ENCODE results near the gene PLAAT2. TPM values are rescaled to one million over a fixed set of nuclear protein-coding genes. Genes with fewer than 3 reads are reported as not detected.

Gene PLAAT2
- total and polyA plus RNA-seq, 4 donors: 2.2 to 29.8 (median 14.8) TPM

DNA sequence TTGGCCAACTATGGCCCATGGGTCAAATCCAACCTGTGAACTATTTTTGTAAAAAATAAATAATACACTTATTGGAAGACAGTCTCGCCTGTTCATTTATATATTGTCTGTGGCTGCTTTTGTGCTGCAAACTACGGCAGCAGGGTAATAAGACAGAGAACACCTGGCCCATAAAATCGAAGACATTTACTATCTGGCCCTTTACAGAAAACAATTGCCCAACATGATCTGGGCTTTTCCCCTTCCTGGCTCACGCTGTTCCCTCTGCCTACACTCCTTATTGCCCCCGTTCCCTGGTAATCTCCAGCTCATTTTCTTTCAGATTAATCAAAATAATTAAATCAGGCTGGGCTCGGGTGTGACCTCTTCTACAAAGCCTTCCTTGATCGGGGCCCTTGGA lies 5.6 kb downstream of the PLAAT2 start:
- peaks cover 0 to 4% (median 0%) of the 10 kb centered on the region in 5 donors for H3K4me1 ChIP-seq (ENCODE audit: control insufficient read depth in 5 of 5, insufficient read depth in 5 of 5, low read length in 5 of 5)
- no peaks in the 10 kb centered on the region for H3K36me3 ChIP-seq (ENCODE audit: control insufficient read depth in 4 of 4, insufficient read depth in 4 of 4, low read length in 4 of 4)
- no peak overlapping the region for H3K4me3 ChIP-seq
- H3K27ac ChIP-seq (ENCODE audit: low read depth in 1 of 2, low read length in 1 of 2): no peak overlapping the region
- H3K27me3 ChIP-seq (ENCODE audit: control insufficient read depth in 3 of 3, insufficient read depth in 3 of 3, low read length in 2 of 3): no peaks in the 10 kb centered on the region
- no peak for DNase-seq
- no peaks in the 10 kb centered on the region for H3K9me3 ChIP-seq (ENCODE audit: control insufficient read depth in 4 of 4, insufficient read depth in 3 of 4, low read length in 3 of 4)
- 80 to 87% methylated on average over 7 of the region's 7 CpGs for WGBS, 2 donors
- TF ChIP-seq, protein P1, sequence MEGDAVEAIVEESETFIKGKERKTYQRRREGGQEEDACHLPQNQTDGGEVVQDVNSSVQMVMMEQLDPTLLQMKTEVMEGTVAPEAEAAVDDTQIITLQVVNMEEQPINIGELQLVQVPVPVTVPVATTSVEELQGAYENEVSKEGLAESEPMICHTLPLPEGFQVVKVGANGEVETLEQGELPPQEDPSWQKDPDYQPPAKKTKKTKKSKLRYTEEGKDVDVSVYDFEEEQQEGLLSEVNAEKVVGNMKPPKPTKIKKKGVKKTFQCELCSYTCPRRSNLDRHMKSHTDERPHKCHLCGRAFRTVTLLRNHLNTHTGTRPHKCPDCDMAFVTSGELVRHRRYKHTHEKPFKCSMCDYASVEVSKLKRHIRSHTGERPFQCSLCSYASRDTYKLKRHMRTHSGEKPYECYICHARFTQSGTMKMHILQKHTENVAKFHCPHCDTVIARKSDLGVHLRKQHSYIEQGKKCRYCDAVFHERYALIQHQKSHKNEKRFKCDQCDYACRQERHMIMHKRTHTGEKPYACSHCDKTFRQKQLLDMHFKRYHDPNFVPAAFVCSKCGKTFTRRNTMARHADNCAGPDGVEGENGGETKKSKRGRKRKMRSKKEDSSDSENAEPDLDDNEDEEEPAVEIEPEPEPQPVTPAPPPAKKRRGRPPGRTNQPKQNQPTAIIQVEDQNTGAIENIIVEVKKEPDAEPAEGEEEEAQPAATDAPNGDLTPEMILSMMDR (IDR thresholded peaks at IDR 0.05; ENCODE audit: control extremely low read depth, extremely low read depth): no peak
- no peak for ATAC-seq (ENCODE audit: insufficient read depth, low FRiP score)
- H3K9ac ChIP-seq (ENCODE audit: insufficient read depth in 1 of 2, low read length in 2 of 2): no peak overlapping the region

DNA sequence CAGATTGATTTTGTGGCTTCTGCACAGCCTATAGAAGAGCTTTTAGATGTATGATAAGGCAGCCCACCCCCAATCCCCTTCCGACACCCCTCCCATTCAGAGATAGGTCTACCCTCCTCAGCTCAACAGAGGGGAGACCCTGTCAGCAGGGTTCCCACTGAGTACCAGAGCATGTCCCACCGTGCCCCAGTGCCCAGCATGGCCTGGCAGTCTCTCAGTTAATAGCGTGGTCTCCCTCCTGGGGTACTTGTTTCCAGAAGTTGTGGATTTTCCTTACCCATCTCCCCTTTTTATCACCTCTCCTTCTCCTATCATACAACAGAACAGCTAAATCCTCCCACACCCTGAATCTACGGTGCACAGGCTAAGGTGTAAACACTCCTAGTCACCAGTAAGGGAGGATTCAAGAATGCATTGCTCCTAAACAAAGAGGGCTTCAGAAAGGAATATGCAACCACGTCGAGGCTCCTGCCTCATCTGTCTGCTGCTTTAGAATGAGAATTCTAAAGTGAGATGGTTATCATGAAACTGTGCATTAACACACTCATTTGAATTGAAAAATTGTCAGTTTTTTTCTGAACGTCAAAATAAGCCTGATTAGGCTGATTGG lies 6.7 kb downstream of the PLAAT2 start:
- ATAC-seq (ENCODE audit: insufficient read depth, low FRiP score) (no peak), DNase-seq (no peak)
- no peaks in the 10 kb centered on the region for H3K36me3 ChIP-seq (ENCODE audit: control insufficient read depth in 4 of 4, insufficient read depth in 4 of 4, low read length in 4 of 4)
- H3K9me3 ChIP-seq (ENCODE audit: control insufficient read depth in 4 of 4, insufficient read depth in 3 of 4, low read length in 3 of 4): no peaks in the 10 kb centered on the region
- H3K4me1 ChIP-seq (ENCODE audit: control insufficient read depth in 5 of 5, insufficient read depth in 5 of 5, low read length in 5 of 5): peaks cover 0 to 4% (median 0%) of the 10 kb centered on the region in 5 donors
- no peak overlapping the region for H3K4me3 ChIP-seq
- no peak overlapping the region for H3K9ac ChIP-seq (ENCODE audit: insufficient read depth in 1 of 2, low read length in 2 of 2)
- H3K27me3 ChIP-seq (ENCODE audit: control insufficient read depth in 3 of 3, insufficient read depth in 3 of 3, low read length in 2 of 3): no peaks in the 10 kb centered on the region
- WGBS, 2 donors: 77 to 83% methylated on average over 7 of the region's 7 CpGs
- no peak overlapping the region for H3K27ac ChIP-seq (ENCODE audit: low read depth in 1 of 2, low read length in 1 of 2)
- TF ChIP-seq, protein P1 (IDR thresholded peaks at IDR 0.05; ENCODE audit: control extremely low read depth, extremely low read depth): no peak

DNA sequence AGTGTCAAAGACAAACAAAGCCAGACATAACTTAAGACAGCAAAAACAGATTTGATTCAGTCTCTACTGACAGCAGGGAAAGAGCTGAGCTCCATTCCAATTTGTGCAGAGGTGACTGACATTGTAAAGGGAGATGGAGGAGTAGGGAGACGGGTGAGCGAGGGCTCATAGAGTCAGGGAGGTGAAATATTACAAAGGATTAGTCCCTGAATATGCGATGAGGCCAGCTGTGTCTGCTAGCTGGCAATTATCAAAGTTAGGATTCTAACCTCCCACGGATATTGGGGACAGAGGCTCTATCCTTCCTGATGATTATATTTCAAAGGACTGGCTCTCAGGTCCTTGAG lies 8.3 kb downstream of the PLAAT2 start:
- H3K4me3 ChIP-seq: no peak overlapping the region
- H3K27ac ChIP-seq (ENCODE audit: low read depth in 1 of 2, low read length in 1 of 2): no peak overlapping the region
- peaks cover 0 to 4% (median 0%) of the 10 kb centered on the region in 5 donors for H3K4me1 ChIP-seq (ENCODE audit: control insufficient read depth in 5 of 5, insufficient read depth in 5 of 5, low read length in 5 of 5)
- TF ChIP-seq, protein P1 (IDR thresholded peaks at IDR 0.05; ENCODE audit: control extremely low read depth, extremely low read depth): no peak
- no peaks in the 10 kb centered on the region for H3K27me3 ChIP-seq (ENCODE audit: control insufficient read depth in 3 of 3, insufficient read depth in 3 of 3, low read length in 2 of 3)
- DNase-seq: no peak
- WGBS, 2 donors: 82 to 84% methylated on average over 4 of the region's 4 CpGs
- H3K9ac ChIP-seq (ENCODE audit: insufficient read depth in 1 of 2, low read length in 2 of 2): no peak overlapping the region
- no peaks in the 10 kb centered on the region for H3K36me3 ChIP-seq (ENCODE audit: control insufficient read depth in 4 of 4, insufficient read depth in 4 of 4, low read length in 4 of 4)
- ATAC-seq (ENCODE audit: insufficient read depth, low FRiP score): no peak
- no peaks in the 10 kb centered on the region for H3K9me3 ChIP-seq (ENCODE audit: control insufficient read depth in 4 of 4, insufficient read depth in 3 of 4, low read length in 3 of 4)

DNA sequence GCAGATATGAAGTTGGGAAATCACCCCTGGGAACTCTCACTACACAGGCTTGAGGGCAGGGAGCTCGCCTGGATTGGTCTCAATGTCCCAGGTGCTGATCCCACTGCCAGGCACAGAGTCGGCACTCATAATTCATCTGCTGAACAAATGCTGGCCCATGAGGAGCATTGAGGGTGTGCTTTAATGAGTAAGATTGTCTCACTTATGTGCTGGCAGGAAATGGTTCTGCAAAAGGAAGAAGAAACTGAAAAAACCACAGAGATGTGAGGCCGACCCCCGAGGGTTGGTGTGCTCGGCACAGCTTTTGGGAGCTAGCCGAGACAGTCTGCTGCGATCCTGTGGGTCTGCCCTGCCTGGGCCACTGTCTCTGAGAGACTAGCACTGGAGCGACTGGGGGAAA lies 9.4 kb downstream of the PLAAT2 start:
- no peak overlapping the region for H3K9ac ChIP-seq (ENCODE audit: insufficient read depth in 1 of 2, low read length in 2 of 2)
- H3K27me3 ChIP-seq (ENCODE audit: control insufficient read depth in 3 of 3, insufficient read depth in 3 of 3, low read length in 2 of 3): no peaks in the 10 kb centered on the region
- DNase-seq (no peak), ATAC-seq (ENCODE audit: insufficient read depth, low FRiP score) (peak; percentile 53)
- H3K4me3 ChIP-seq: no peak overlapping the region
- no peaks in the 10 kb centered on the region for H3K9me3 ChIP-seq (ENCODE audit: control insufficient read depth in 4 of 4, insufficient read depth in 3 of 4, low read length in 3 of 4)
- 20 to 52% methylated on average over 8 of the region's 8 CpGs for WGBS, 2 donors
- H3K27ac ChIP-seq (ENCODE audit: low read depth in 1 of 2, low read length in 1 of 2): no peak overlapping the region
- TF ChIP-seq, protein P1 (IDR thresholded peaks at IDR 0.05; ENCODE audit: control extremely low read depth, extremely low read depth): no peak
- H3K36me3 ChIP-seq (ENCODE audit: control insufficient read depth in 4 of 4, insufficient read depth in 4 of 4, low read length in 4 of 4): no peaks in the 10 kb centered on the region
- peaks cover 0 to 2% (median 0%) of the 10 kb centered on the region in 5 donors for H3K4me1 ChIP-seq (ENCODE audit: control insufficient read depth in 5 of 5, insufficient read depth in 5 of 5, low read length in 5 of 5)
